NCI-H1930 (cell line): ENCODE results near the gene SPTBN4.
"Not testable (repeated sequence)": the region's sequence is repeated elsewhere in the genome, so short reads cannot be mapped to it uniquely, and the experiment has no call there.

ENCODE experiments used
- DNase-seq, 2 experiments: peaks; one replicate each; lab custom pipeline; 2025; lab: John Stamatoyannopoulos, UW

SPTBN4 gene

DNA sequence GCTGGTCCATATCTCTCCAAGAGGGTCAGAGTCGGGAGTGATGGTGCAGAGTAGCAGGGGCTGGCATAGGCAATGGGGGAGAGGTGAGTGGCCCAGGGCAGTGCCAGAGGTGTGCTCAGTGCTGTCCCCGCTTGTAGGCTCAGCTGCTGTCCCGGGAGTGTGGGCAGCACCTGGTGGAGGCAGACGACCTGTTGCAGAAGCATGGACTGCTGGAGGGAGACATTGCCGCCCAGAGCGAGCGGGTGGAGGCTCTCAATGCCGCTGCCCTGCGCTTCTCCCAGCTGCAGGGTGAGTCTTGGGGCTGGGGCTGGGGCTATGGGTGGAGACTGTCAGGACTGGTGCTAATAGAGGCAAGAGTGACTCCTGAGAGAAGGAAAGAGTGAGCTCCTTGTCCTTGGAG, 39.3 kb downstream of the SPTBN4 start:
- no peak for DNase-seq

DNA sequence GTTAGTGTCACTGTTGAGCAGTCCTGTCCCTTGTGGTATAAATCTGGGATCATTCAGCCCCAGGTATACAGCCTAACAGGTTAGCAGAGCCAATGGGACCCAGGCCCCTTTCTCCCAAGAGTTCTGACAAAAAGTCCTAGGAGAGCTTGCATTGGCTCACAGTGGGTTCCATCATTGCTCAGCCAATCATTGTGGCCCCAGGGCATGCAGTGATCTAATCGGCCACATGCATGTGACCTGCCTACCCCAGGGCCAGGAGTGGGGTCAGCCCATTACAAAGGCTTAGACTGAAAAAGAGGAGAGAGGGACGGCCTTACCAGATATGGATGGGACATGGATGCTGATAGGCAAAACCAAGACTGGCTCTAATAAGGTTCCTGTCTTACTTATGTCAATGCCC, 41.1 kb downstream of the SPTBN4 start:
- no peak for DNase-seq

- no peak for DNase-seq
Observed at GRCh38 chr19:40508739-40509260, 42.0 kb downstream of the SPTBN4 start.

GRCh38 chr19:40510526-40511115, 43.8 kb downstream of the SPTBN4 start:
- DNase-seq = no peak

DNA sequence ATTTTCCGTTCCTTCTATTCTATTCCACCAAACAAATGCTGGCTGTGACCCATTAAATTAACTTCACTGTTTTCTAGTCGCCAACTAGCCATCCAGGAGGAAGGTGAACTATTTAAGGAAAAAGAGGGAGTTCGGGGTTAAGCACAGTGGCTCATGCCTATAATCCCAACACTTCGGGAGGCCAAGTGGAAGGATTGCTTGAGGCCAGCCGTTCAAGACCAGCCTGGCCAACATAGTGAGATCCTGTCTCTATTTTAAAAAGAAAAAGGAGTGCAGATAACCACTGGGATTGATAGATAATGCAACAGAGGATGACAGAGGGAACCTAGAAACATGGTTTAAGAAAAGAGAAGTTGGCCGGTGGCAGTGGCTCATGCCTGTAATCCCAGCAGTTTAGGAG, 44.7 kb downstream of the SPTBN4 start:
- DNase-seq = no peak

DNA sequence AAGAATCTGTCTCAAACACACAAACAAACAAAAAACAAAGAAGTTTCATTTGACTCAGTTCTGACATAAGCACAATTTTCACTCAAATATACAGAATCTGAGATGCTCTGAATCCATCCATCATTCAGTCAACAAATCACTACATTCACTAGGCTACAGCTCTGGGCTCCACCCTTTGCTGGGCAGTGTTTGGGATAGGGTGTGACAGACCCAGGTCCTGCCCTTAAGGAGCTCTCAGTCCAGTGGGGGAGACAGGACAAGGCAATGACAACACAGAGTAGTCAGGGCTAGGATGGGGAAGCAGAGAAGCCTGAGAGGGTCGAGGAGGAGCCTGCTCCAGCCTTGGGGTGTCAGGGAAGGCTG, 45.3 kb downstream of the SPTBN4 start:
- no peak for DNase-seq

GRCh38 chr19:40512473-40513344, 45.9 kb downstream of the SPTBN4 start:
- no peak for DNase-seq

- no peak for DNase-seq
Observed at GRCh38 chr19:40513345-40513678, 46.5 kb downstream of the SPTBN4 start.

DNA sequence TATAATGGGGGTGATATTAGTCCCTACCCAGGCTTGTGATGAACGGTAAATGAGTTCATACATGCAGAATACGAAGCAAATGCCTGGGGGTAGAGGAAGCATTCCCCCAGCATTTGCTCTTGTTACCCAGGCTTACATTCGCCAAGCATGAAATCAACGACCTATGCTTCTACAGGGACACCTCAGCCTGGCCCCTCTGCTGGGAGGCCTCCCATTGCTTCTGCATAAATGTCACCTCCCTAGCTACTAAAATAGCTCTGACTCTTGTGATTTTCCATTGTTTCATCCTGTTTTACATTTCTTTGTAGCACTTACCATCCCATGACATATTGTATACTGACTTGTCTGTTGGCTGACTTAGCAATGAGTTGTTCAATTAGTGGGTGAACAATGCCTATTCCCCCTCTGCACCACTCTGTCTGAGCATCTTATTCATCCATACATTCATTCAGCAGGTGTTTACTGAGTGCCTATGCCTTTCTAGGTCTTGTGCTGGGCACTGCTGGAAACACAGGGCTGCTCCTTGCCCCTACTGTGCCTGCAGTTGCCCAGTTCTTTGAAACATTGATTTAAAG, 47.0 kb downstream of the SPTBN4 start:
- DNase-seq = no peak

GRCh38 chr19:40517248-40517647, 50.4 kb downstream of the SPTBN4 start:
- DNase-seq = no peak

GRCh38 chr19:40519352-40520322, 52.8 kb downstream of the SPTBN4 start:
- DNase-seq = no peak

- DNase-seq = no peak
Observed at GRCh38 chr19:40521276-40521675, 54.5 kb downstream of the SPTBN4 start.

DNA sequence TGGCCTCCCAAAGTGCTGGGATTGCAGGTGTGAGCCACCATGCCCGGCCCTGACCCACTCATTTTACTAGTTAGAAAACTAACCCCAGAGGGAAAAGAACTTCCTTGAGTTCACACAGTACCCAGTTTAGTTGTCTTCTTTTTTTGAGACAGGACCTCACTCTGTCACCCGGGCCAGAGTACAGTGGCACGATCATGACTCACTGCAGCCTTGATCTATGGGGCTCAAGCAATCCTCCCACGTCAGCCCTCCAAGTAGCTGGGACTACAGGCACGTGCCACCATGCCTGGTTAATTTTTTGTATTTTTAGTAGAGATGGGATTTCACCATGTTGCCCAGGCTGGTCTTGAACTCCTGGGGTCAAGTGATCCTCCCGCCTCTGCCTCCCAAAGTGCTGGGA, 55.1 kb downstream of the SPTBN4 start:
- DNase-seq = not testable (repeated sequence)

DNA sequence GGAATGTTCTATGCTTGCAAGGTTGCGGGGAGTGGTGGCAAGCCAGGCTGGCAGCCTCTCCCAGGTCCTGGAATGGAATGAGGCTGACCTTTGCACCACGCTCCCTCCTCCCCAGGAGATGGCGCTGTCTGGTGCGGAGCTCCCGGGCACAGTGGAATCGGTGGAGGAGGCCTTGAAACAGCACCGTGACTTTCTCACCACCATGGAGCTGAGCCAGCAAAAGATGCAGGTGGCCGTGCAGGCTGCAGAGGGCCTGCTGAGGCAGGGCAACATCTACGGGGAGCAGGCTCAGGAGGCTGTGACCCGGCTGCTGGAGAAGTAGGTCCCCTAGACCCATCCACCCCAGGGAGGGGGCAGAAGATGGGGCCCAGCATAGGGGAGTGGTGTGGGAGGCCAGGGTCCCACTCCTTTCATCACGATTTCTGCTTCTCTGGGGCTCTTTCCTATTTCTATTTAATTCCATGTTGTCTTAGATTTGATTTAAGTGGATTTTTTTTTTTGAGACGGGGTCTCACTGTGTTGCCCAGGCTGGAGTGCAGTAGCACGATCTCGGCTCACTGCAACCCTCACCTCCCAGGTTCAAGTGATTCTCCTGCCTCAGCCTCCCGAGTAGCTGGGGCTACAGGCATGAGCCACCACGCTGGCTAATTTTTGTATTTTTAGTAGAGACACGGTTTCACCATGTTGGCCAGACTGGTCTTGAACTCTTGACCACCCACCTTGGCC, 56.7 kb downstream of the SPTBN4 start:
- peak; percentile 73 to 77 for DNase-seq

- no peak for DNase-seq
Observed at GRCh38 chr19:40524133-40524549, 57.3 kb downstream of the SPTBN4 start.

- DNase-seq = no peak
Observed at GRCh38 chr19:40524655-40525054, 57.9 kb downstream of the SPTBN4 start.

DNA sequence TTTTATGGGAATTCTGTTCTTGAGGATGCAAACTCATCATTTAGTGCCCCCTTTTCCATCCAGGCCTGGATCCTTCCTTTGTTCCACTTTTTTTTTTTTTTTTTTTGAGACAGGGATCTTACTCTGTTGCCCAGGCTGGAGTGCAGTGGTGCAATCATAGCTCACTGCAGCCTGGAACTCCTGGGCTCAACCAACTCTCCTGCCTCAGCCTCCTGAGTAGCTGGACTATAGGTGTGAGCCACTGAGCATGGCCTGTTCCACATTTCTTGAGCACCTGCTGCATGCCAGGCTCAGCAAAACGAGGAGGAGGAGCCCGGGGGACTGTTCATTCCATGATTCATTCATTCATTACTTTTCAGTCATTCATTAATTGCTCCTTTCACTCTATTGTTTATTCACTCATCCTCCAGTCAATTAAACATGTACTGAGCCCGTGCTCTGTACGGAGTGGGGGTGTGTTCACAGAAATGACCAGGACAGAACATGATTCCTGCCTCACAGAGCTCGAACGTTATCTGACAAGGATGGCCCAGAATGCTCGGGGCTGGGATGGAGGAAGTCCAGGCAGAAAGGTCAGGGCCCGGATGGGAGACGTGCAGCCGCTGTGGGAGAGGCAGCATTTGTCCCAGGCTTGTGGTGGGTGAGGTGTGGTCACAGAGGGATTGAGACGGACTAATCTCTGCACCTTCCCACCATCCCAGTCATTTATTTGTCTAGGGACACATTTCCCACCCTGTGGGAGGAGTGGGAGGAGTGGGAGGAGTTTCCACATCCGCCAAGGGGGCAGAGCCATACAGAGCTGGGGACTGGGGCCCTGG, 58.6 kb downstream of the SPTBN4 start:
- DNase-seq = no peak

DNA sequence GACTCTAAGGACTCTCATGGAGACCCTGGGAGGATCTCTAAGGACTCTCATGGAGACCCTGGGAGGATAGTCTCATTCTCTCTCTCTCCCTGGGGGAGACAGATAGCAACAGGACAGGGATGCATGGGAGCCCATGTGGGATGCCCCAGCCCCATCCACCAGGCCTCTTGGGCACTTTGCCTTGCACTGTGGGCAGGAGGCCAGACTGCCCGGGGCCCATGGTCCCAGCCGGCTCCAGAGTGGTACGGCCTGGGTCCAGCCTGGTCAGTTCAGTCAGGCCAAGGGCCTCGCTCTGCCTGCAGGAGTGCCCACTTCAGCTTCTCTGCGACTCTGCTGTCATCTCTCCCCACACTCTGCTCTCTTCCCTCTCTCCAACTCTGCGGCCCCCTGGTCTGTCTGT, 61.3 kb downstream of the SPTBN4 start:
- DNase-seq = no peak

- DNase-seq = no peak
Observed at GRCh38 chr19:40528533-40529092, 61.8 kb downstream of the SPTBN4 start.
